Activated T-helper 1 cell treated with Interleukin-2 at 50 U/mL for 16 hours (primary cell): ENCODE results near the gene ATP1A3.
"Not testable (repeated sequence)": the region's sequence is repeated elsewhere in the genome, so short reads cannot be mapped to it uniquely, and the experiment has no call there.

Source experiments
- DNase-seq: peaks from one replicate; pipeline ENCODE4 v3.0.0-alpha.2; 2020; ENCODE audit warnings: low read depth

The ATP1A3 gene

DNA sequence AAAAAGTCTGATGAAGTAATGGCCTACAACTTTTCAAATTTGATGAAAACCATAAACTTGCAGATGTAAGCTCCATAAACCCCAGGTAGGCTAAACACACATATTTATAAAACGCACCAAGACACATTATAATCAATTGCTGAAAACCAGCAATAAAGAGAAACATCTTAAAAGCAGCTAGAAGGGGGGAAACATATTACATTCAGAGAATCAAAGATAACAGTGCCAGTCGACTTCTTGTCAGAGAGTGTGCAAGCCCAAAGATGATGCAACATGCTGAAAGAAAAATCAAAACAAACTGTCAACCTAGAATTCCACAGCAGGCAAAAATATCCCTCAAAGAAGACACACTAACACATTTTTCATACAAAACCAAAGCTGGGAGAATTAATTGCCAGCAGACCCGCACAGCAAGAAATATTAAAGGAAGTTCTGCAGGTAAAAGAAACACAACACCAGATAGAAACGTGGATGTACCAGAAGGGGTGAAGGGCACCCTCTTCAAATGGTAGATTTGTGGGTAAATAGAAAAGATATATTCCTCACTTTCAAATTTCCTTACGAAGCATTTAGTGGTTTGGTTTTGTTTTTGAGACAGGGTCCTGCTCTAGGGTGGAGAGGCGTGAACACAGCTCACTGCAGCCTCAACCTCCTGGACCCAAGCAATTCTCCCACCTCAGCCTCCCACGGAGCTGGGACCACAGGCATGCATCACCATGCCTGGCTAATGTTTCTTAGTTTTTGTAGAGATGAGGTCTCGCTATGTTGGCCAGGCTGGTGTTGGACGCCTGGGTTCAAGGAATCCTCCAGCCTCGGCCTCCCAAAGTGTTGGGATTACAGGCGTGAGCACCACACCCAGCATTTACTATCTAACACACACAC lies 16.5 kb upstream of the ATP1A3 start:
- DNase-seq = no peak

GRCh38 chr19:42006569-42006968 lies 12.5 kb upstream of the ATP1A3 start:
- no peak for DNase-seq

DNA sequence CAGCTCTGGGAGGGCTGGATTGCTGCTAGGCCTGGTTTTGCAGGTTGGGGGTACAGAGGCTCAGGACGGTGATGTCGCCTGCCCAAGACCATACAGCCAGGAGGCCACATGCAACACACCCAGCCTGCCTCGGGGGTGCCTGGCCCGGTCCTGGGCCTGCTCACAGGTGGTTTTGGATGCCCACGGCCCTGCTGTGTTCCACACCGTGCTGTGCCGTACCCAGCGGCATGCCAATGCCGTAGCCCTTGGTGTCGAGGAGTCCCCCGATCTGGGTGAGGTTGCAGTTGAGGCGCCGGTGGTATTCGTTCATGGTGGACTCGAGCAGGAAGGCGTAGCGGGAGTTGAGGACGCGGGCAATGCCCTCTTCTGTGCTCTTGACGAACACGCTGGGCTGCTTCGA lies 11.5 kb upstream of the ATP1A3 start:
- DNase-seq = no peak

- no peak for DNase-seq
These were observed 9.7 kb upstream of the ATP1A3 start for GRCh38 chr19:42003506-42004294.

DNA sequence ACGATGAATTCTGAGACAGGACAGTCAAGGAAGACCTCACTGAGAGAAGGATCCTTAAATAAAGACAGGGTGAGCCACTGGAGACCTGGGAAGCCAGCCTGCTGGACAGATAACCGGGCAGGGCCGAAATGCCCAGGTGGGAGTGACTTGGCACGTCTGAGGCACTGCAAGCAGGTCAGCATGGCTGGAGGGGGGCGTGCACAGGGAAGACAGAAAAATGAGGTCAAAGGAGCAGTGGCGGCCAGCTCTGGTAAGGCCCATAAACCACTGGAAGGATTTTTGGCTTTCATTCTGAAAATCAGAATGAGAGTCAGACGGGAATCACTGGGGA lies 5.8 kb upstream of the ATP1A3 start:
- DNase-seq = no peak

DNA sequence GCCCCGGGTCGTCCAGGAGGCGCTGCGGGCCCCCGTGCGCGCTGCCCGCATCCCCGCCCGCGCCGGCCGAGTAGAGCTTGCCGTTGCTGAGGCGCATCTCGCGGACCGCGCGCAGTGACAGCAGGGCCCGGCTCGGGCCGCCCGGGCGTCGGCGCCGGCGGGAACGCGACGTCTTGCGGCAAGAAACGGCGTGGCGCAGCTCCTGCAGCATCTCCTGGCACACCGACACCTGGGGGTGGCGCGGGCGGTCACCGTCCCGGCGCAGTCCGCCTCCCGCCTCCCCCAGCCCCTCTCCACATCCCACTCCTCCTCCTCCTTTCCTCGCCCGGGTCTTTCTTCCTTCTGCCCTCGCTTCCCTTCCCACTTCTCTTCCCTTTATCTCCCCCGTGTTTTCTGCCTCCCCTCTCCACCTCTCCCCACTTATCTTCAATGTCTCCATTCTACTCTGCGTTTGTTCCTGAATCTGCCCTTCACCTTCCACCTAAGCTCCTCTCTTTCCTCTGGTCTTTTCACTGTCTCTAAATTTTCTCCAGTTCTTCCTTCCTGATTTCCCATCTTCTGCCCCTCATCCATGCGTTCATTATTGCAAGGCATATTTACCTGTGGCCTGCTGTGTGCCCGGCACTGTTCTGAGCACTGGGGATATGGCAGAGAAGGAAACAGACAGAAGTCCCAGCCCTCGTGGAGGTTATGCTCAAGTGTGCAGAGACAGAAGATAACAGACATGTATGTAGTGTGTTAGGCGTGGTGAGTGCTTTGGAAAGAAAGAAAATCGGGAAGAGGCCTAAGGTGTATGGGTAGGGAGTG lies 5.2 kb upstream of the ATP1A3 start:
- DNase-seq = no peak

GRCh38 chr19:41998246-41999020 lies 4.4 kb upstream of the ATP1A3 start:
- DNase-seq = no peak

- no peak for DNase-seq
These were observed 3.8 kb upstream of the ATP1A3 start for GRCh38 chr19:41997851-41998229.

DNA sequence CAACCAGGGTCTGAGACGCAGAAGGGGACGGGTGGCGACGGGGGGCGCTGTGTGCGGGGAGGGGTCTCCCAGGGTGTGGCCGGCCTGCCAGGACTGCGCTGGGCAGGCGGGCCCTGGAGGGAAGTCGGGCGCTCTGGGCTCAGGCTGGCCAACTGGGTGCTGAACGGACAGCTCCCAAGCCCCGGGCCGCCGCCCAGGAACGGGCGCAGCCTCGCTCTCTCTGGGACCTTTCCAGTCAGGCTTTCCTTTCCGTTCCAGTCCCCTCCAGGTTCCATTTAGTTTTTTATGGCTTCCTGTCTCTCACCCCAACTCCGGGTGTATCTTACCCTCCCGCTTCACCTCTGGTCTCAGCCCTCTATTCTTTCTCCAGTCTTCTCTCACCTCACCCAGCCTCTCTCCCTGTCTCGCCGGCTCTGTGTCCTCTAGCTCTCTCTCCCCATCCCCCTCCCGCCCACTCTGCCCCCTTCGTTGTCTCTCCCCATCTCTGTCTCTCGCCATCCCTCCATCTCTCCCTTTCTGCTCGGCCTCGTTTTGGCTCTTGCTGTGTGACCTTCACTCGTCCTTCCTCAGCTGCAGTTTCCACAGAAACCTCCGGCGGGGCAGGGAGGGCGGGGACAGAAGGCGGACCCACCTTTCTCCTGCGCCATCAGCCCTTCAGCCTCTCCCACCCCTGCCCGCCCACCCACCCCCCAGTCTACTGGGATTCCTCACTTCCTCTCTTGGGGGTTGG lies 3.3 kb upstream of the ATP1A3 start:
- no peak for DNase-seq

DNA sequence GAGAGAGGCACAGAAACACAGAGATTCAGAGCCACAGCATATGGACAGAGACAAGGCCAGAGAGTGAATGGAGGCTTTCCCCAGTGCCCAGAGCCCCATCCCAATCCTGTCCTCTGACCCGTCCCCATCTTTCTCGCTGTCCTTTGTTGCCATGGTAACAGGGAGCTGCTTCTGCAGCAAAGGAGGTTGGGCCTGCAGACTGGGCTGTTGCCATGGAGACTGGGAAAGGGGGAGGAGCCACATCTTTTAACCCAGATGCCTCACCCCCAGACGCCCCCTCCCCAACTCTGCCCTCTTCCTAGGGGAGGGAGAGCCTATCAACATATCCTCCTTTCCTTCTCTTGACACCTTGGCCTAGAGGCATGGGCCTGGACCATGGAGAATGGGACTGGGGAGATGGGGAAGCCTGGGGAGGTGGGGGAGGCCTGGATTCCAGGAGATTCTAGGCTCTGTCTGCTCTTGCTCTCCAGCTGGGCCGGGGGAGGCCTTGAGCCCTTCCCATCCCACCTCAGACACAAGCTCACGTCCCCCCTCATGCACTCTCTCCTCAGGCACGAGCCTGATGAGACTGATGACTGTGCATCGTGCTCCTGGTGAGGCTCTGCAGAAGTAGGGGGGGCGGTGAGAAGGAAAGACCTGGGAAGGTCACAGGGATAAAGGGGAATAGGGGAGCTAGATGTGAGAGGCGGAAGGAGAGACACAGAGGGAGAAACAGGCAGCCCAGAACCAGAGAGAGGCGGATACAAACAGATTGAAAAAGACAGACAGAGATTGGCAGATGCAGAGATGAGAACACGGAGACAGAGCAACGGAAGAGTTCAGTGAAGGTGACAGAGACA lies 2.1 kb upstream of the ATP1A3 start:
- DNase-seq = no peak

- DNase-seq = no peak
These were observed 1.2 kb upstream of the ATP1A3 start for GRCh38 chr19:41994994-41995958.

DNA sequence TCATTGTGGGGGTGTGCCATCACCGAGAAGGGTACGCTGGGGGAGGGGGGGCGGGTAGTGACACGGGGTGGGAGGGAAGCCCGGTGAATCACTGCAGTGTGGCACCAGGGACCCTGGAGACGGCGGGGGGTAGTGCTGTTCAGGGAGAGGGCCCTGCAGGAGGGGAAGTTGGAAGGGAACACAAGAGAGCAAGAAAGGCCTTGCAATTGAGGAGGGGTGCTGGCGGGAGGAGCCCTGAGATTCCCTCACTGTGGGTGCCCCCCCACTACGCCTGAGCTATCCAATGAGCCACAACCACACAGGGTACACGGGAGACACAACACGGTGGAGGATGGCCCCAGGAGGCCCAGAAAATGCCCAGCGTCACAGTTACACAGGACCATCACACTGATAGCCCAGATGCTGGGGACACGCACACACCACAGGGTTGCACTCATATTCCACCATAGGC lies 516 bp upstream of the ATP1A3 start:
- DNase-seq = no peak

DNA sequence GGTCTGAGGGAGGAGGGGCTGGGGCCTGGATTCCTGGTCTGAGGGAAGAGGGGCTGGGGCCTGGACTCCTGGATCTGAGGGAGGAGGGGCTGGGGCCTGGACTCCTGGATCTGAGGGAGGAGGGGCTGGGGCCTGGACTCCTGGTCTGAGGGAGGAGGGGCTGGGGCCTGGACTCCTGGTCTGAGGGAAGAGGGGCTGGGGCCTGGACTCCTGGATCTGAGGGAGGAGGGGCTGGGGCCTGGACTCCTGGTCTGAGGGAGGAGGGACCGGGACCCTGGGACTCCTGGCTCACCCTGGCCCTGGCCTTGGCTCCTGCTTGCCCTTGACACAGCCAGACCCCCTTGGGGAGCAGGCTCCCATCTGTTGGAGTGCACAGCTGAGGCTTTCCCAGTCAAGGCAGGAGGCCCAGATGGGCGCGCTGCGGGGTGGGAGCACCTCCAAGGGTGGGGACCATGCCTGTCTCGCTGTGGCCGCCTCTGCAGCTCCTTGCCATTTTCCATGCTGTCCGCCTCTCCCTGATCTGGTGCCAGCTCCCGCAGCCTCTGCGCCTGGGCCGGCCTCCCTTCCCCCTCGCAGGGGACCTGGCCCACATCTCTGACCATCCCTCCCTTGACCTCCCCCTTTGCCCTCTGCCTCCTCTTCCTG lies 2.0 kb downstream of the ATP1A3 start:
- not testable (repeated sequence) for DNase-seq

GRCh38 chr19:41991025-41991424 lies 3.0 kb downstream of the ATP1A3 start:
- no peak for DNase-seq

DNA sequence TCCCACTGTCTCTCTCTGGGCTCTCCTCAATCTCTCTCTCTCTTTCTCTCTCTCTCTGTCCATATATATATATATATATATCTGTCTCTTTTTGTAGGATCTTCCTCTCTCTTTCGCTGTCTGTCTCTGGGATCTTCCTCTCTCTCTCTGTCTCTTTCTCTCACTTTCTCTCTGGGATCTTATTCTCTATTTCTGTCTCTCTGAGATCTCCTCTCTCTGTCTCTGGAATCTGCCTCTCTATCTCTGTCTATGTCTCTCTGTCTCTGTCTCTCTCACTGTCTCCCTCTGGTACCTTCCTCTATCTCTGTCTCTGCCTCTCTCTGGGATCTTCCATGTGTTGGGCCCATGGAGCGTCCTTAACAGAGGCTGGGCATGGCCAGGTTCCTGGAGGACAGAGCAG lies 3.4 kb downstream of the ATP1A3 start:
- no peak for DNase-seq

DNA sequence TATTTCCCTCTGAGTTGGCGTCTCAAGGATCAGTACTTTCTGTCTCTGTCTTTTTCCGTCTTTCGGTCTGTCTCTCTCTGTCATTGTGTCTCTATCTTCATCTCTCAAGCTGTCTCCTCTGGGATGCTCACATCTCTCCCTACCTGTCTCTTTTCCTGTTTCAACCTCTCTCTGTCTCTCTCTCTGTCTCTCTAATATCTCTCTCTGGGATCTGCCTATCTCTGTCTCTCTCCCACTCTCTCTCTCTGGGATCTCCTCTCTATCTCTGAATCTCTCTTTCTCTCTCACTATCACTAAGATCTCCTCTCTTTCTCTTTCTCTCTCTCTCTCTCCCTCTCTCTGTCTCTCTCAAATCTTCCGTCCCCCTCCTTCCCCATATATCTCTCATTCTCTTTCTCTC lies 4.0 kb downstream of the ATP1A3 start:
- DNase-seq = no peak

GRCh38 chr19:41988947-41989346 lies 5.1 kb downstream of the ATP1A3 start:
- no peak for DNase-seq

DNA sequence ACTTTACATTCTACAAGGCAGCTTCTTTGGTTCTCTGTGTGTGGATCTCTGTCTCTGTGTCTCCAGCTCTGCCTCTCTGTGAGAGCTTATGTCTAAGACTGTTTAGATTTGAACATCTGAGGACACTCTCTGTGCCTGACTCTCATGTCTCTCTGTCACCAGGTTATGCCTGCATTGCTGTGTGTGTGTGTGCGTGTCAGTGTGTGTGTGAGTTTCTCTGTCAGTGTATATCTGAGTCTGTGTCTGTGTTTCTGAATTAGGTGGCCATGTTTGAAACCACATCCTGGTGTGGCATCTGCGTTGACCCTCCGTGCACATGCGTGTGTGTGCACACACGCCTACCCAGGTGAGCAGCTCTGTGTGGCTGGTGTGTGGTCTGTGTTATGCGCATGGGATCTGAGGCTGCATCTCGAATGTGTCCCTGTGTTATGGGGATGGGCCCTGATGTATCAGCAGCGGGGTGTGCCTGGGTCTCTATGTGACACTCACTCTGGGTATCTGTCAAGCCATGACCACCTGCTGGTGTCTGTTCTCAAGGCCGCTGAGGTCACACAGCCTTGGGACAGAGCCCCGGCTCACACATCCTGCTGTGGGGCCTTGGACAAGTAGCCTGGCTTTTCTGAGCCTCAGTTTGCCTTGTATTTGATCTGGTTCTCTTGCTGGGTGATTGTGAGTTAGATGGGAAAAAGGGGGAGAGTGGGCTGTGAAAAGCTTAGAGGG lies 6.7 kb downstream of the ATP1A3 start:
- no peak for DNase-seq
